Measurements from ENCODE around the gene RIMBP2.

Gene RIMBP2

DNA sequence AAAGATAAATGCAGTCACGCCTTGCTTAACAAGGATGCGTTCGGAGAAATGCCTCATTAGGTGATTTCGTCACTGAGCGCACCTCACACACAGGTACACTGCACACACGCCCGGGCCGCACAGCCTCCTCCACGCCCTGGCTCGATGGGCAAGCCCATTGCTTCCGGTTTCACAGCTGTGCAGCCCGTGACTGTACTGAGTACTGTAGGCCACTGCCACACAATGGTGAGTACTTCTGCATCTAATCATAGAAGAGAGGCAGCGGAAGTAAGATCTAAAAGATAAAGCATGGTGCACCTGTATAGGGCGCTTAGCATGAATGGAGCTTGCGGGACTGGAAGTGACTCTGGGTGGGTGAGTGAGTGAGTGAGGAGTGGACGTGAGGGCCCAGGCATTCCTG, 4.3 kb downstream of the RIMBP2 start:
- Histone ChIP-seq H3K4me2 (ENCODE audit: insufficient read depth, low read length) (no peak overlapping the region), H3K9me3 (ENCODE audit: insufficient read depth, low read length, severe bottlenecking) (no peaks in the 10 kb centered on the region), H2AFZ (ENCODE audit: low read depth, low read length) (no peak overlapping the region), H3K79me2 (ENCODE audit: insufficient read depth, low read length) (no peaks in the 10 kb centered on the region), H3K9ac (ENCODE audit: low read depth, low read length) (no peak overlapping the region), H3K4me1 (ENCODE audit: insufficient read depth, low read length) (peaks cover 29% of the 10 kb centered on the region), H3K27ac (ENCODE audit: low read length) (no peak overlapping the region), H3K27me3 (ENCODE audit: insufficient read depth, low read length, poor library complexity) (no peaks in the 10 kb centered on the region), H4K20me1 (ENCODE audit: insufficient read depth, low read length) (no peaks in the 10 kb centered on the region), H3K4me3 (ENCODE audit: low read depth in 1 of 2, low read length in 2 of 2) (no peak overlapping the region), H3K36me3 (ENCODE audit: insufficient read depth, low read length) (no peaks in the 10 kb centered on the region)
- ATAC-seq (ENCODE audit: insufficient read depth, low read depth) (peak; percentile 94), DNase-seq (peak; percentile 69)
- TF ChIP-seq, protein P1, sequence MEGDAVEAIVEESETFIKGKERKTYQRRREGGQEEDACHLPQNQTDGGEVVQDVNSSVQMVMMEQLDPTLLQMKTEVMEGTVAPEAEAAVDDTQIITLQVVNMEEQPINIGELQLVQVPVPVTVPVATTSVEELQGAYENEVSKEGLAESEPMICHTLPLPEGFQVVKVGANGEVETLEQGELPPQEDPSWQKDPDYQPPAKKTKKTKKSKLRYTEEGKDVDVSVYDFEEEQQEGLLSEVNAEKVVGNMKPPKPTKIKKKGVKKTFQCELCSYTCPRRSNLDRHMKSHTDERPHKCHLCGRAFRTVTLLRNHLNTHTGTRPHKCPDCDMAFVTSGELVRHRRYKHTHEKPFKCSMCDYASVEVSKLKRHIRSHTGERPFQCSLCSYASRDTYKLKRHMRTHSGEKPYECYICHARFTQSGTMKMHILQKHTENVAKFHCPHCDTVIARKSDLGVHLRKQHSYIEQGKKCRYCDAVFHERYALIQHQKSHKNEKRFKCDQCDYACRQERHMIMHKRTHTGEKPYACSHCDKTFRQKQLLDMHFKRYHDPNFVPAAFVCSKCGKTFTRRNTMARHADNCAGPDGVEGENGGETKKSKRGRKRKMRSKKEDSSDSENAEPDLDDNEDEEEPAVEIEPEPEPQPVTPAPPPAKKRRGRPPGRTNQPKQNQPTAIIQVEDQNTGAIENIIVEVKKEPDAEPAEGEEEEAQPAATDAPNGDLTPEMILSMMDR (IDR thresholded peaks at IDR 0.05; ENCODE audit: borderline replicate concordance, extremely low read depth, low read length, poor library complexity, severe bottlenecking): no peak
- TF ChIP-seq EZH2 (IDR thresholded peaks at IDR 0.05; ENCODE audit: borderline replicate concordance, low read depth, low read length, severe bottlenecking): no peak

DNA sequence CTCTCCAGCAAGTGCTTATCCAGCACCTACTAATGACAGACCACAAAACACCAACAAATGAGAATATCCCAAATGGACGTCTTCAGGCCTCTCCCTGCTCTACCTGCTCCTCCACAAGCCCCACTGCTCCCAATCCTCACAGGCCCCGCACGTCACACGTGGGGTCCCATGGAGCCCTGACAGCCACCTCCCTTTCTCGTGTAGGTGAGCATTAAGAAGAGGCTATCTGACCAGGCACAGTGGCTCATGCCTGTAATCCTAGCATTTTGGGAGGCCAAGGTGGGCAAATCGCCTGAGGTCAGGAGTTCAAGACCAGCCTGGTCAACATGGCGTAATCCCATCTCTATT, 5.4 kb downstream of the RIMBP2 start:
- Histone ChIP-seq H4K20me1 (ENCODE audit: insufficient read depth, low read length) (no peaks in the 10 kb centered on the region), H3K27ac (ENCODE audit: low read length) (no peak overlapping the region), H3K4me2 (ENCODE audit: insufficient read depth, low read length) (no peak overlapping the region), H3K4me3 (ENCODE audit: low read depth in 1 of 2, low read length in 2 of 2) (no peak overlapping the region), H3K9ac (ENCODE audit: low read depth, low read length) (no peak overlapping the region), H3K79me2 (ENCODE audit: insufficient read depth, low read length) (no peaks in the 10 kb centered on the region), H3K9me3 (ENCODE audit: insufficient read depth, low read length, severe bottlenecking) (no peaks in the 10 kb centered on the region), H3K4me1 (ENCODE audit: insufficient read depth, low read length) (peaks cover 19% of the 10 kb centered on the region), H3K36me3 (ENCODE audit: insufficient read depth, low read length) (no peaks in the 10 kb centered on the region), H3K27me3 (ENCODE audit: insufficient read depth, low read length, poor library complexity) (no peaks in the 10 kb centered on the region), H2AFZ (ENCODE audit: low read depth, low read length) (no peak overlapping the region)
- ATAC-seq (ENCODE audit: insufficient read depth, low read depth) (no peak), DNase-seq (no peak)
- TF ChIP-seq, protein P1 (IDR thresholded peaks at IDR 0.05; ENCODE audit: borderline replicate concordance, extremely low read depth, low read length, poor library complexity, severe bottlenecking): no peak
- TF ChIP-seq EZH2 (IDR thresholded peaks at IDR 0.05; ENCODE audit: borderline replicate concordance, low read depth, low read length, severe bottlenecking): no peak

DNA sequence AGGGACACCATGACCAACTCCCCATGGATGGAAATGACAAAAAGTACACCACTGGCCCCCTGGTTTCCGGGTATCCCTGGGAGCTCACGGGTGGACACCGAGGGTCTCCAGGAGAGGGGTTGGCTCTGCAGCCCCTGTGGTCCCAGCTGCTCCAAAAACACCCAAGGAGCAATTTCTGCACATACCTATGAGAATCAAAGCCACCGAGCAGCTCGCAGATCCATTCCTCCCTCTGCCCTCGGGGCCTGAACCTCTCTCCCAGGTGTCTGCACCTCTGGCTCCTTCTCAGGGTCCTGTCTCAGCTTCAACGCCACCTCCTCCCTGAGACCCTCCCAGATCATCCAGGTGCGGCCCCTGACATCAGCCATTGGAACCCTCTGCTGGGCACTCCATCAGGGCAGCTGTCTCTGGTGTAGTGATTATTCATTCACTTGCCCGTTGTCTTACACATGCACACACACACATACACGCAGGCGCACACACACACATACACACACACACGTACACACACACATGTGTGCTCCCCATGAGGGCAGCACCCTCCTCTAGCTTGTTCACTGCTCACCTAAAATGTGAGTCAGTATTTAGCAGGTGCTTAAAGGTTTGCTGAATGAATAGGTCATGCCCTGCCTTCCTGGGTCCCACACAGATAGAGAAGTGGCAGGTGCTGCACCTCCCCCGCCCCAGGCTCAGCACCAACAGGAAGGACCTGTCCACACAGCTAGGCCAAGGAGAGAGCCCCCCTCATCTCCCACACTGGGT, 5.9 kb downstream of the RIMBP2 start:
- Histone ChIP-seq H3K4me1 (ENCODE audit: insufficient read depth, low read length) (peaks cover 14% of the 10 kb centered on the region), H2AFZ (ENCODE audit: low read depth, low read length) (no peak overlapping the region), H3K4me2 (ENCODE audit: insufficient read depth, low read length) (no peak overlapping the region), H3K9ac (ENCODE audit: low read depth, low read length) (no peak overlapping the region), H3K27ac (ENCODE audit: low read length) (no peak overlapping the region), H4K20me1 (ENCODE audit: insufficient read depth, low read length) (no peaks in the 10 kb centered on the region), H3K4me3 (ENCODE audit: low read depth in 1 of 2, low read length in 2 of 2) (no peak overlapping the region), H3K36me3 (ENCODE audit: insufficient read depth, low read length) (no peaks in the 10 kb centered on the region), H3K27me3 (ENCODE audit: insufficient read depth, low read length, poor library complexity) (no peaks in the 10 kb centered on the region), H3K9me3 (ENCODE audit: insufficient read depth, low read length, severe bottlenecking) (no peaks in the 10 kb centered on the region), H3K79me2 (ENCODE audit: insufficient read depth, low read length) (no peaks in the 10 kb centered on the region)
- DNase-seq: no peak
- TF ChIP-seq, protein P1 (IDR thresholded peaks at IDR 0.05; ENCODE audit: borderline replicate concordance, extremely low read depth, low read length, poor library complexity, severe bottlenecking): no peak
- TF ChIP-seq EZH2 (IDR thresholded peaks at IDR 0.05; ENCODE audit: borderline replicate concordance, low read depth, low read length, severe bottlenecking): no peak
- ATAC-seq (ENCODE audit: insufficient read depth, low read depth): no peak
